GM23338 (cell line): ENCODE results near the gene SOCS2.

ENCODE experiments used
- EZH2 ChIP-seq: fragments of 200-600 bp; sonication (generic); IDR thresholded peaks from one replicate; pipeline ENCODE4 v1.8.0; 2017; ENCODE audit warnings: antibody characterized with exemption, mild to moderate bottlenecking, low read depth; ENCODE audit not compliant: unreplicated experiment
- EZH2phosphoT487 ChIP-seq: fragments of 200-600 bp; sonication (generic); IDR thresholded peaks from one replicate; pipeline ENCODE4 v1.8.1; 2018; ENCODE audit warnings: antibody characterized with exemption; ENCODE audit not compliant: unreplicated experiment
- NANOG ChIP-seq: IDR thresholded peaks from 2 replicates; pipeline ENCODE4 v1.6.1; 2016; ENCODE audit warnings: antibody characterized with exemption, borderline replicate concordance
- POLR2AphosphoS5 ChIP-seq: IDR thresholded peaks from 2 replicates; pipeline ENCODE4 v1.6.1; 2016; ENCODE audit warnings: antibody characterized with exemption, low read depth
- STAT1 ChIP-seq: IDR thresholded peaks from one replicate; pipeline ENCODE4 v1.6.1; 2016; ENCODE audit warnings: antibody characterized with exemption; ENCODE audit not compliant: unreplicated experiment
- ZNF462 ChIP-seq: fragments of 250-450 bp; sonication (Bioruptor Pico); IDR thresholded peaks from 2 replicates; pipeline ENCODE4 v1.5.0; 2020; ENCODE audit warnings: mild to moderate bottlenecking, moderate library complexity
- TF ChIP-seq, protein P1 (sequence below): IDR thresholded peaks from one replicate; pipeline ENCODE4 v1.6.1; 2018; ENCODE audit warnings: antibody characterized with exemption; ENCODE audit not compliant: unreplicated experiment
- TF ChIP-seq, protein P2 (sequence below), 2 experiments: fragments of 200-600 bp in 1 of 2; sonication (generic) in 1 of 2; conservative IDR thresholded peaks; 2 replicates each; pipeline versions ENCODE4 v1.5.1 to v1.6.1; 2016 to 2017; ENCODE audit warnings: antibody characterized with exemption in 2 of 2, low read depth in 2 of 2, mild to moderate bottlenecking in 2 of 2, moderate library complexity in 1 of 2

DNA sequence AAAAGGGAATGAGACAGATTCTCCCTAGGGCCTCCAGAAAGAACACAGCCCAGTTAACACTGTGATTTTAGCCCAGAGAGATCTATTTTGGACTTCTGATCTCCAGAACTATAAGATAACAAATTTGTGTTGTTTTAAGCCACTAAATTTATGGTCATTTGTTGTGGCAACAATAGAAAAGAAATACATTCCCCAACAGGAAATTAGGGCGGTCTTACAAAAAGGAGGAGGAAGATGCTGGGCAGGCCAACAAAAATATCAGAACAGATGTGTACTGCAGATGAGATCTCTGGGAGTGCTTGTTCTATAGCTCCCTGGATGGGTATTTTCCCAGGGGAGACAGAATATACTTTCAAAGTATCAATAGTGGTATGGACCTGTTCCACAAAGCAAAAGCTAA is 32.0 kb upstream of the SOCS2 start:
- TF ChIP-seq POLR2AphosphoS5: no peak
- TF ChIP-seq, protein P1, sequence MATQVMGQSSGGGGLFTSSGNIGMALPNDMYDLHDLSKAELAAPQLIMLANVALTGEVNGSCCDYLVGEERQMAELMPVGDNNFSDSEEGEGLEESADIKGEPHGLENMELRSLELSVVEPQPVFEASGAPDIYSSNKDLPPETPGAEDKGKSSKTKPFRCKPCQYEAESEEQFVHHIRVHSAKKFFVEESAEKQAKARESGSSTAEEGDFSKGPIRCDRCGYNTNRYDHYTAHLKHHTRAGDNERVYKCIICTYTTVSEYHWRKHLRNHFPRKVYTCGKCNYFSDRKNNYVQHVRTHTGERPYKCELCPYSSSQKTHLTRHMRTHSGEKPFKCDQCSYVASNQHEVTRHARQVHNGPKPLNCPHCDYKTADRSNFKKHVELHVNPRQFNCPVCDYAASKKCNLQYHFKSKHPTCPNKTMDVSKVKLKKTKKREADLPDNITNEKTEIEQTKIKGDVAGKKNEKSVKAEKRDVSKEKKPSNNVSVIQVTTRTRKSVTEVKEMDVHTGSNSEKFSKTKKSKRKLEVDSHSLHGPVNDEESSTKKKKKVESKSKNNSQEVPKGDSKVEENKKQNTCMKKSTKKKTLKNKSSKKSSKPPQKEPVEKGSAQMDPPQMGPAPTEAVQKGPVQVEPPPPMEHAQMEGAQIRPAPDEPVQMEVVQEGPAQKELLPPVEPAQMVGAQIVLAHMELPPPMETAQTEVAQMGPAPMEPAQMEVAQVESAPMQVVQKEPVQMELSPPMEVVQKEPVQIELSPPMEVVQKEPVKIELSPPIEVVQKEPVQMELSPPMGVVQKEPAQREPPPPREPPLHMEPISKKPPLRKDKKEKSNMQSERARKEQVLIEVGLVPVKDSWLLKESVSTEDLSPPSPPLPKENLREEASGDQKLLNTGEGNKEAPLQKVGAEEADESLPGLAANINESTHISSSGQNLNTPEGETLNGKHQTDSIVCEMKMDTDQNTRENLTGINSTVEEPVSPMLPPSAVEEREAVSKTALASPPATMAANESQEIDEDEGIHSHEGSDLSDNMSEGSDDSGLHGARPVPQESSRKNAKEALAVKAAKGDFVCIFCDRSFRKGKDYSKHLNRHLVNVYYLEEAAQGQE: no peak
- TF ChIP-seq, protein P2, sequence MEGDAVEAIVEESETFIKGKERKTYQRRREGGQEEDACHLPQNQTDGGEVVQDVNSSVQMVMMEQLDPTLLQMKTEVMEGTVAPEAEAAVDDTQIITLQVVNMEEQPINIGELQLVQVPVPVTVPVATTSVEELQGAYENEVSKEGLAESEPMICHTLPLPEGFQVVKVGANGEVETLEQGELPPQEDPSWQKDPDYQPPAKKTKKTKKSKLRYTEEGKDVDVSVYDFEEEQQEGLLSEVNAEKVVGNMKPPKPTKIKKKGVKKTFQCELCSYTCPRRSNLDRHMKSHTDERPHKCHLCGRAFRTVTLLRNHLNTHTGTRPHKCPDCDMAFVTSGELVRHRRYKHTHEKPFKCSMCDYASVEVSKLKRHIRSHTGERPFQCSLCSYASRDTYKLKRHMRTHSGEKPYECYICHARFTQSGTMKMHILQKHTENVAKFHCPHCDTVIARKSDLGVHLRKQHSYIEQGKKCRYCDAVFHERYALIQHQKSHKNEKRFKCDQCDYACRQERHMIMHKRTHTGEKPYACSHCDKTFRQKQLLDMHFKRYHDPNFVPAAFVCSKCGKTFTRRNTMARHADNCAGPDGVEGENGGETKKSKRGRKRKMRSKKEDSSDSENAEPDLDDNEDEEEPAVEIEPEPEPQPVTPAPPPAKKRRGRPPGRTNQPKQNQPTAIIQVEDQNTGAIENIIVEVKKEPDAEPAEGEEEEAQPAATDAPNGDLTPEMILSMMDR (conservative IDR thresholded peaks at IDR 0.05; ENCODE audit: low read depth in 2 of 2): no peak
- TF ChIP-seq EZH2: no peak
- no peak for TF ChIP-seq STAT1
- no peak for TF ChIP-seq EZH2phosphoT487
- TF ChIP-seq ZNF462 (CRISPR knock-in tag): no peak
- no peak for TF ChIP-seq NANOG
